Activated CD8-positive, alpha-beta memory T cell treated with anti-CD3 and anti-CD28 coated beads for 4 hours (primary cell): ENCODE results near the gene TMEM147.

ENCODE experiments used
- DNase-seq, 2 donors: peaks; one replicate each; pipeline ENCODE4 v3.0.0-alpha.2; 2020; ENCODE audit warnings: low read depth in 2 of 2

Gene TMEM147

DNA sequence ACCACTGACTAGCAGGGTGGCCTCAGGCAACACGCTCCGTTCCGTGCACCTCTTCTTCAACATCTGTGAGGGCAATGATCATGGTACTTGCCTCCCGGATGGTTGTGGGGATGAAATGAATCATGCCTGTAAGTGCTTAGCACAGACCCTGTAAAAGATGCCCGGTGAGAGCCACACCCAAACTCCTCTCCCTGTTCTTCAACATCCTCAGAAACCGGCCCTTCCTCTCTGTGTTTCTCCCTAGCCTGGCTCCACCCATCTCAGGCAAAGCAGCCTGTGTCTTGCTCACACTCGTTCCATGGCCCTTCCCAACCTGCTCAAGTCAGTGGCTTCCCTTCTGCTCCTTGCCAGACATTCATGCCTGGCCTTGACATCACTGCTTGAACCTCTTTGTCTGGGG is 26.1 kb upstream of the TMEM147 start:
- no peak for DNase-seq

DNA sequence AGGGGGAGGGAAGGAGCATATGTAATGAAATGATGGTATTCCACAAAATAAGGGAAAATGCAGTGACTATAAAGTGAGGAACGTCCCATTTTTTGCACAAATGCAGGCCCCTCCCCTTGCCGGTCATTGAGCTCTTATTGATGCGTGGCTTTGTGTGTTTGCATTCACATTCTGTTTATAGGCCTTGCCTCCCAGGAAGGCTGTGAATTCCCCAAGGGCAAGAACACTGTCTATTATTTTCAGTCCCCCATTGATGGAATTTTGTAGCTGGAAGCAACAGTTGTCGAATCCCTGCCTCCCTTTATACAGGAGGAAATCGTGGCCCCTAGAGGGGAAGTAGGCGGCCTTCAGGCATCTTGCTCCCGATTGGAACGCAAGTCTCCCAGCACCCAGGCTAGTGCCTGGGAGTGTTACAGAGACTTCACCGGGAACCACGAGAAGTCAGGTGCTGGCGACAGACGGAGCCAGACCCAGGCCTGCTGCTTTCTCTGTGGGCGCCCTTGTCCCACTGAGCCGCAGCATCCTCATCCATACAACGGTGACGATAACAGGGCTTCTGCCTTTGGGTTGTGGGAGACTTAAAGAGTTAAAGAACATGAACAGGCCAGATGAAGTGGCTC is 24.2 kb upstream of the TMEM147 start:
- DNase-seq: no peak

DNA sequence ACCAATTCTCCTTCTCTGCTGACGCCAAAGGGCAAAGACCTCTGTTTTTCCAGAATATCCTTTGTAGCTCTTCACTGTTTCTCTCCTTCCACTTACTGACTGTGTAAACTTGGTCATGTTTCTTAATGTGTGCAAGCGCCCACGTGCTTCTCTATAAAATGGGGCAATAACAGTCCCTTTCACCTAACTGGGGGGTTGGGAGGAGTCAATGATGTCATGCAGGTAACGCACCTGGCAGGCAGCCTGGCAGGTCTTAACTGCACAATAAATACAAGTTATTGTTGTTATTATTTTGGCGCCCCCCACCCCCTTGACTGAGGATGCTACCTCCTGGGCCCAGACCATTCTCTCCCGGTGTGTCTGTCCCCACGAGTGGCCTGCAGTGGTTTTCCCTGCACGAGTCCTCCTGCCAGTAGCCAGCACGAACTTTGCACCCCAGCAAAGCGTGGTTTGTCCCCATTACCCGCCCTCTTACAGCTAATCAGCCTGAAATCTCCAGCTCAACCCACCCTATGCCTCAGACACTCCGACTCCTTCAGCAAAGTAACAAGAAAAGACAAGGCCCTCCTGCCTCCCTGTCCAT is 22.6 kb upstream of the TMEM147 start:
- DNase-seq: no peak

DNA sequence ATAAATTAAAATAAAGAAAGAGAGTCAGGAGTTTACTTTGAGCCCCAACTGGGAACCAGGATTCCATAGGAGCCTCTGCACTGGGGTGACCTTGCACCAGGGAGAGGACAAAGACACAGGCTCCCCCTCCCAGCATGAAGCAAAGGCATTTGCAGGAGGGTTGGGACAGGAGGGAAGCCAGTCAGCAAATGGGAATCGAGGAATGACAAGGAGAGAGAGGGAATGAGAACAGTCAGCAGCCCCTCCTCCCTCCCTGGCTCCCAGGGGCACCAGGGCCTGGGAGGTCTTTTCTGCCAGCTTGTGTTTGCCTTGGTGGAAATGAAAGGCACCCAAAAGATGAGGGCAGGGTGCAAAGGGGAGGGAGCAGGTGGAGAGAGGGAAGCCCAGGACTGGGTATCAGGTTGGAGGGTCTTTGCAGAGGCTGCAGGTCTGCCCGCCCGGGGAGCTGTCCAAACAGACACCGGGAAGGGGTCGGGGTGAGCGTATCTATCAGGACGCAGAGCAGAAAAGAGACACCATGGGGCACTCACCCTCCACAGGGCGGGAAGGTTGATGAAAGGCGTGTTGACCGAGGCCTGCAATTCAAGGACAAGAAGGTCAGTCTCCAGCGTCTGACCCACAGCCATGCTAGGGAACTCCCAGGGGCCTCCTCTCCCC is 21.1 kb upstream of the TMEM147 start:
- no peak for DNase-seq

DNA sequence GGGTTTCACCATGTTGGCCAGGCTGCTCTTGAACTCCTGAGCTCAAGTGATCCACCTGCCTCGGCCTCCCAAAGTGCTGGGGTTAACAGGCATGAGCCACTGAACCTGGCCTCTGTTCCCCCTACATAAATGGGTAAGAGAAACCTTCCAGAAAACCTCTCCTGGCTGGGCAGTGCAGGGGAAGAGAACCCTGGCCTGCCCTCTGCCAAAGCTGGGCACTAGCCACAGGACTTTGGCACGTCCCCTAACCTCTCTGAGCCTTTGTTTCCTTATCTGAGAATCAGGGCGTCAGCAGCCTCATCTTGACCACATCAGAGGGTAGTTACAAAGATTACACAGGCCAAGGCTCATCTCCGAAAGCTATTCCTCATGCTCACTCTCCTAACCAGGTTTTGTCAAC is 19.6 kb upstream of the TMEM147 start:
- no peak for DNase-seq

DNA sequence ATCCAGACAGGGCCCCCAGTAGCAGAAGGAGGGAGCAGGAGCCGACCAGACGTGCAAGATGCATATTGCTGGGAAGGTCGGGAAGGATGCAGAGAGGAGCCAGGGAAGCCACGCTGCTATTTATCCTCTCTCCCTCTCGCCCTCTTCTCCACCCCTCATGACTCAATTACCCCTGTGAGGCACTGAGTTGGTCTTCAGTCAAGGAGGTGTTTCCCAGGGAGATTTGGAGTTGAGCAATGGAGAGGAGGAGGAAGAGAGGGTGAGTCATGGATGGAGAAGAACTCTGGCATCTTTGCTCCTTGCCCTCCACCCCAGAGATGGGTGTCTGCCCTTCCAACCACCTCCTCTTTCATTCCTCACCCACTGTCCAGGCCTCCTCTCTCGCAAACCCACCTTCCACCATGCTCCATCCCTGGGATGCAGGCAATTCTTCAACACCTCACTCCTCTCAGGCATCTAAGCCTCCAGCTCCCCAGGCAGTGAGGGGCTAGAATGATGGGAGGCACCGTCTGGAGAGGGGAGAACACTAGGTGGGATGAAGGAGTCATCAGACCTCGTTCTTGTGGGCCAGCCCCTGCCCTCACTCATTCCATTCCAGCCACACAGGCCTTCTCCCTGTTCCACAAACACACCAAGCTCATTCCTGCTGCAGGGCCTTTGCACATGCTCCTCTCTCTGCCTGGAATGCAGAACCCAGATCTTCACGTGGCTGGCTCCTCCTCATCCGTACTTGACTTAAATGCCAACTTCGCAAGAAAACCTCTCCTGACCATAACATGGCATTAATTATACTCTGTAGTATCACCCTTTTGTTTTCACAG is 17.0 kb upstream of the TMEM147 start, which contains the start of gene SBSN:
TSS of gene SBSN (minus strand) at position 94 of the 821 bp plus-strand sequence. CDS start at position 64, 30 bp downstream.
- DNase-seq: no peak

- DNase-seq: no peak
Observed at GRCh38 chr19:35529241-35530218, 15.9 kb upstream of the TMEM147 start.

GRCh38 chr19:35531291-35531690 is 14.1 kb upstream of the TMEM147 start:
- DNase-seq: no peak

DNA sequence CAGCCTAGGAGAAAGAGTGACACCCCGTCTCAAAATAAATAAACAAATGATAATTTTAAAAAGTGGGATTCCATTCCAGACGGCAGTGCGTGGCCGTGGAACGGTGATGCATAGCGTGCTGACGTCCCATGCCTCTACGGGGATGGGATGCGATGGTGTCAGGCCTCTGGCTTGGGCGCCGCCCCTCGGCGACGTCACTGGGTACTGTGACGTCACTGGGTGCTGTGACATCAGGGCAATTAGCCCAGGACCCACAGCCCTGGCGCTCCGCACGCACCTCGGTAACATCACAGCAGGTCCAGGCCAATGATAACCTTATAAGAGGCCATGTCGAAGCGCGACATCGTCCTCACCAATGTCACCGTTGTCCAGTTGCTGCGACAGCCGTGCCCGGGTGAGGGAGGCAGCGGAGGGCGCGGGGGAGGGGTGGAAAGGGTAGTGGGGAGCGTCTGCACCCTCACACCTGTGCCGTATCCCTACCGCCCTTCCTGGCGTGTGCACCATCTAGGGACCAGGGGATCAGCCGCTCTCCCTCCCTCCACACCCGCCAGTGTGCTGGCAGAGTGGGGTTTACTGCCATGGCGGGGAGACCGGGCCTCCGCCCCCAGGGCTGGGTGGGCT is 12.1 kb upstream of the TMEM147 start, which contains the start of gene GAPDHS:
TSS of gene GAPDHS (plus strand) at position 256 of the 621 bp plus-strand sequence. CDS start at position 328, 72 bp downstream.
- DNase-seq: no peak

- DNase-seq: peak in 1 of 2 donors; percentile 14
Observed at GRCh38 chr19:35533822-35534392, 11.5 kb upstream of the TMEM147 start.

DNA sequence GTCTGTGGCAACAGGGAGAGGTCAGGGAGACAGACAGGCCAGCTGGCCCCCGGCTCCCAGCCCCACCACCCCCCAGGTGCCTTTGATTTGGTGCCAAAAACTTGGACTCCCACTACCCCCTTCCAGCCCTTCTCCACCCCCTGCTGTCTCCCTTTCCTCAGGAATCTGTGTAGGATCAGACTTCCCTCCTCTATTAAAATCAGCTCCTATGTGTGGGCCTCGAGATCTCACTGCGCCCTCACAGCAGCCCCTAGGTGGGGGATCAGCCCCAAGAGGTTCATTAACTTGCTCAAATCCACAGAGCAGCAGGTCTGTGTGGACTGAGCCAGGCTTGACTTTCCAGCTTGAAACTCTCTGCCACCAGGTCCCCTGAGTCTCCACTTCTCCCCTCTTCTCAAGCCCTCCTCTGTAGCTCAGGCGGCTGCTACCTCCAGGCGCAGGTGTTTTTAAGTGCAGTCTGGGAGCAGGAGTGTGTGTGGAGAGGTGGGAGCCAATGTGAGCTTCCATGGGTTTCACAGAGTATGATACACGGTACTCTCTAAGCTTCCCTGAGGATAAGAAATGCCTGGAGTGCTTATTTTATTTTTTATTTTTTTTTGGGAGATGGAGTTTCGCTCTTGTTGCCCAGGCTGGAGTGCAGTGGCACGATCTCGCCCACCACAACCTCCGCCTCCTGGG is 10.5 kb upstream of the TMEM147 start:
- DNase-seq: no peak

DNA sequence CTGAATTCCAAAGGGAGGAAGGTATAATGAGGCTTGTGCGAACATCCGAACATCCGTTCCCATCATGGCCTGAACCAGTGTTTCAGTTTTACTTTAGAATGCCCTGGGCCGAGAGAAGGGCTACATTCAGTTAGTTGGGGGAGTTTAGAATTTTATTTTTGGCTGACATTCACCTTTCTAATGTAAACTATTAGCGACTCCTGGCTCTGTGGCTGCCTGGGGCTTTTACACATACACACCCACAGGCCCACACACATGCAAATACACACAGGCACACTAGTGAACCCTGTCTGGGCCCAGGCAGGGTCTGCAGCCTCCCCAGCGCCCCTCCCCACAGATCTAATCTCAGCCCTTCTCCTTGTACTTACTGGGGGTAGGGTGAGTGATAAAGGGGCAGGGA is 6.1 kb upstream of the TMEM147 start:
- DNase-seq: no peak

GRCh38 chr19:35539850-35540249 is 5.6 kb upstream of the TMEM147 start:
- DNase-seq: no peak

DNA sequence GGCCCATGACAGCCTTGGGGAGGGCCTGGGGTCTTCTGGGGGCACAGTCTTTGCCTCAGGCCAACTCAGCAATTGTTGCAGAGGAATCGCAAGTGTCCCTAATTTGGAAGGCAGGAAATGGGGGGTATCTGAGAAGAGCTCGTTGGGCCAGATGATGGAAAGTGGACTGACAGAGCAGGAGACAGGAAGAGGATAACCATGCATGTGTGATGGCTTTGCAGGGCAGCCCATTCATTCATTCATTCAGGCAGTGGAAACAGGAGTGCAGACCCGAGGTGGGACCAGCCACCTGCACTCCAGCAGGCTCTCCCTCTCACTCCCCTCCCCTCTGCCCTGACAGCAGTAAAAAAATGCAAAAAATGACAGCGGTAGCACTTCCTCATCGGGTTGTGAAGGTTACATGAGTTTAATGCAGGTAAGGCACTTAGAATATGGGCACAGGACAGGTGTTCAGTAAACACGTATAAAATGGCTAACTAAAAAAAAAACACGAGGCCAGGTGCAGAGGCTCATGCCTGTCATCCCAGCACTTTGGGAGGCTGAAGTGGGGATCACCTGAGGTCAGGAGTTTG is 5.0 kb upstream of the TMEM147 start:
- no peak for DNase-seq

GRCh38 chr19:35542209-35542608 is 3.2 kb upstream of the TMEM147 start:
- no peak for DNase-seq

GRCh38 chr19:35543280-35544109 is 1.9 kb upstream of the TMEM147 start:
- no peak for DNase-seq

- no peak for DNase-seq
Observed at GRCh38 chr19:35544110-35544802, 1.2 kb upstream of the TMEM147 start.
